ENCODE measurements around the gene HSD3B7.

GRCh38 chr16:31003744-31004143, 18.7 kb downstream of the HSD3B7 start:
- TF ChIP-seq CTCF (IDR thresholded peaks at IDR 0.05; ENCODE audit: low read length) (no peak), EZH2 (optimal IDR thresholded peaks at IDR 0.05; ENCODE audit: low read depth, low read length) (no peak)

All from MM.1S (cell line).